Ovary (tissue), 3 donors: Measurements from ENCODE around the gene BORCS6.

Experiments
- CTCF ChIP-seq, 3 donors: fragments of 450-650 bp in 2 of 3; fragments of 200-600 bp in 1 of 3; IDR thresholded peaks; one replicate each; pipeline versions ENCODE4 v1.5.1 to v1.8.0; 2016 to 2022; ENCODE audit warnings: antibody characterized with exemption in 3 of 3, mild to moderate bottlenecking in 1 of 3
- EP300 ChIP-seq: sonication (generic); formaldehyde crosslinking; IDR thresholded peaks from one replicate; pipeline ENCODE4 v1.6.1; 2017; ENCODE audit warnings: antibody characterized with exemption
- POLR2A ChIP-seq: fragments of 450-650 bp; IDR thresholded peaks from one replicate; pipeline ENCODE4 v1.6.1; 2017; ENCODE audit warnings: antibody characterized with exemption, mild to moderate bottlenecking, moderate library complexity
- donor health status: DM: no; HTN: no; CAD: no.

GRCh38 chr17:8158267-8159031 is 31.5 kb downstream of the BORCS6 start:
- TF ChIP-seq CTCF (IDR thresholded peaks at IDR 0.05) (peak; percentile 76 to 93 (median 88)), POLR2A (no peak), EP300 (no peak)
